Cardiac muscle cell (in vitro differentiated cells and primary cell): ENCODE measurements around the gene CD72. TPM values are rescaled to one million over a fixed set of nuclear protein-coding genes. Genes with fewer than 3 reads are reported as not detected.

ENCODE experiments used
- DNase-seq, 2 donors: peaks; one replicate each; pipeline versions ENCODE4 v3.0.0 to v3.0.0-alpha.2; 2010 to 2017; ENCODE audit warnings: low read depth in 1 of 2, low spot score in 1 of 2
- H3K27ac ChIP-seq: fragments of 200-600 bp; sonication (generic); 2 replicates; pipeline ENCODE4 v1.5.1; 2016
- H3K27me3 ChIP-seq: fragments of 200-600 bp; sonication (generic); 2 replicates; pipeline ENCODE4 v1.6.0; 2016; ENCODE audit warnings: control low read depth
- H3K36me3 ChIP-seq: fragments of 200-600 bp; sonication (generic); 2 replicates; pipeline ENCODE4 v1.5.1; 2016; ENCODE audit warnings: control low read depth
- H3K4me1 ChIP-seq: fragments of 200-600 bp; sonication (generic); 2 replicates; pipeline ENCODE4 v1.8.1; 2017; ENCODE audit warnings: low read depth, mild to moderate bottlenecking, mixed run types
- H3K4me3 ChIP-seq: fragments of 200-600 bp; sonication (generic); 2 replicates; pipeline ENCODE4 v1.5.1; 2016; ENCODE audit warnings: mild to moderate bottlenecking
- H3K9me3 ChIP-seq: fragments of 200-600 bp; sonication (generic); 2 replicates; pipeline ENCODE4 v1.5.1; 2017; ENCODE audit warnings: low read depth, mild to moderate bottlenecking, control low read depth
- polyA plus RNA-seq: library from polyadenylated mRNA; unstranded; fragments of >200 nt; fragmentation: Nextera tagmentation; extraction: Ambion mirVana; gene quantifications from 2 replicates; pipeline ENCODE4 v1.2.1, GENCODE V29; 2016
- total RNA-seq: library from RNA; depleted of rRNA; stranded (reverse); fragments of >200 nt; gene quantifications from 2 replicates; pipeline ENCODE4 v1.2.3, GENCODE V29; 2016
- TF ChIP-seq, protein P1 (sequence below): IDR thresholded peaks from 2 replicates; pipeline ENCODE4 v1.5.1; 2012; ENCODE audit warnings: low read depth, mild to moderate bottlenecking, low read length

CD72 gene
- total and polyA plus RNA-seq, 2 experiments from 2014 or later: 2.3 to 5.1 TPM

DNA sequence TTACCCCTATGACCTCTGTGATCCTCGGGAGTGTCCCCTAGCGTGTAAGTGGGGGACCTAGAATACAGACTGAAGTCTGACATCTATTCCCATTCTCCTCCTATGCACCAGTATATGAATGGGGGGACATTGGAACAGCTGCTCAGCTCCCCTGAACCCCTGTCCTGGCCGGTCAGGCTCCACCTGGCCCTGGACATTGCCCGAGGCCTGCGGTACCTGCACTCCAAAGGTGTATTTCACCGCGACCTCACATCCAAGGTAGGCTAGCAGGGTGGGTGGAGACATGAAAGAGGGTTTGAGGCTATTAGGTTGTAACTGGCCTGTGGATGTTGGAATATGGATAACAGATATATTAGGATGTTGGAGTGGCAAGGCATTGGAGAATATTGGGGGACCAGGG, 11.5 kb downstream of the CD72 start:
- Histone ChIP-seq H3K9me3 (no peaks in the 10 kb centered on the region), H3K4me1 (peaks cover 3% of the 10 kb centered on the region), H3K27ac (no peak overlapping the region), H3K36me3 (peaks cover 10% of the 10 kb centered on the region), H3K27me3 (no peaks in the 10 kb centered on the region), H3K4me3 (no peak overlapping the region)
- DNase-seq: no peak
- TF ChIP-seq, protein P1, sequence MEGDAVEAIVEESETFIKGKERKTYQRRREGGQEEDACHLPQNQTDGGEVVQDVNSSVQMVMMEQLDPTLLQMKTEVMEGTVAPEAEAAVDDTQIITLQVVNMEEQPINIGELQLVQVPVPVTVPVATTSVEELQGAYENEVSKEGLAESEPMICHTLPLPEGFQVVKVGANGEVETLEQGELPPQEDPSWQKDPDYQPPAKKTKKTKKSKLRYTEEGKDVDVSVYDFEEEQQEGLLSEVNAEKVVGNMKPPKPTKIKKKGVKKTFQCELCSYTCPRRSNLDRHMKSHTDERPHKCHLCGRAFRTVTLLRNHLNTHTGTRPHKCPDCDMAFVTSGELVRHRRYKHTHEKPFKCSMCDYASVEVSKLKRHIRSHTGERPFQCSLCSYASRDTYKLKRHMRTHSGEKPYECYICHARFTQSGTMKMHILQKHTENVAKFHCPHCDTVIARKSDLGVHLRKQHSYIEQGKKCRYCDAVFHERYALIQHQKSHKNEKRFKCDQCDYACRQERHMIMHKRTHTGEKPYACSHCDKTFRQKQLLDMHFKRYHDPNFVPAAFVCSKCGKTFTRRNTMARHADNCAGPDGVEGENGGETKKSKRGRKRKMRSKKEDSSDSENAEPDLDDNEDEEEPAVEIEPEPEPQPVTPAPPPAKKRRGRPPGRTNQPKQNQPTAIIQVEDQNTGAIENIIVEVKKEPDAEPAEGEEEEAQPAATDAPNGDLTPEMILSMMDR: no peak

DNA sequence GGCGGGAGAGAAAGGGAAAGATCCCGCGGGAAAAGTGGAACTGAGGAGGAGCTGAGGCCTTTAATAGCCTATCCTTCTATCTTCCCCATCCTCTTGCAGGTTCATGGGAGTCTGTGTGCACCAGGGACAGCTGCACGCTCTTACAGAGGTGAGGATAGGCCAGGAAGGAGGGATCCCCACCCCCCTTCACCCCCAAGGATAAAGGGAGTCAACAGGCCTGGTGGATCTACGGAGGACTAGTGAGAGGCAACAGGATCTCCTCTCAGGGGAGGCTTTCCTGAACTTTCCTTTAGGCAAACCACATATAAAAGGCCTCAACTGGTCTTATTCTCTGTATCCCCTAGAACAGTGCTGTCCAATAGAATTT, 12.1 kb downstream of the CD72 start:
- Histone ChIP-seq H3K4me3 (peak overlapping the region; percentile 66), H3K9me3 (no peaks in the 10 kb centered on the region), H3K36me3 (peaks cover 10% of the 10 kb centered on the region), H3K4me1 (peaks cover 3% of the 10 kb centered on the region), H3K27me3 (no peaks in the 10 kb centered on the region), H3K27ac (no peak overlapping the region)
- no peak for DNase-seq
- TF ChIP-seq, protein P1: no peak

DNA sequence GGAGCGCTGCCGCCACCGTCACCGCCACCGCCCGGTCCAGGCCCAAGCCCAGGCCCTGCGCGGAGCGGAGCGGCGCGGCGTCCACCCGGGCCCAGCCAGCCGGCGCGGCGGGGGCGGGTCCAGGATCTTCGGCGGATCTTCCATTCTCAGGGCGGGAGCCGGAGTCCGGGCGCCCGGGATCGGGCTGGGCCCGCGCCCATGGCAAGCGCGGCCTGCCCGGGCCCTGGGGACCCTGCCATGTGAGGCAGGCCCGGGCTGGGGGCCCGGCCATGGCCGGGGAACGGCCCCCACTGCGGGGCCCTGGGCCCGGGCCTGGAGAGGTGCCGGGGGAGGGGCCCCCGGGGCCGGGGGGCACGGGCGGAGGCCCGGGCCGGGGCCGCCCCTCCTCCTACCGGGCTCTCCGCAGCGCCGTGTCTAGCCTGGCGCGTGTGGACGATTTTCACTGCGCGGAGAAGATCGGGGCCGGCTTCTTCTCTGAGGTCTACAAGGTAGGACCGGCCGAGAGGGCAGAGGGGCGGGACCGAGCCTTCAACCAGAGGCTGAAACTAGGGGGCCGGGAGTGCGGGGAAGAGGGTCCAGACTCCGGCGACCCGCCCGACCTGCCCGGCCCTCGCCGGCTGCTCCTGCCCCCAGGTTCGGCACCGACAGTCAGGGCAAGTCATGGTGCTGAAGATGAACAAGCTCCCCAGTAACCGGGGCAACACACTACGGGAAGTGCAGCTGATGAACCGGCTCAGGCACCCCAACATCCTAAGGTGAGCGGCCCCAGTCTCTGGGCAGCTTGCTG, 12.7 kb downstream of the CD72 start:
- H3K27ac ChIP-seq: peak overlapping the region; percentile 82
- no peaks in the 10 kb centered on the region for H3K9me3 ChIP-seq
- peaks cover 10% of the 10 kb centered on the region for H3K36me3 ChIP-seq
- TF ChIP-seq, protein P1: no peak
- peak overlapping the region; percentile 66 for H3K4me3 ChIP-seq
- DNase-seq: peak in 1 of 2 donors; percentile 45
- H3K27me3 ChIP-seq: no peaks in the 10 kb centered on the region
- peaks cover 3% of the 10 kb centered on the region for H3K4me1 ChIP-seq

DNA sequence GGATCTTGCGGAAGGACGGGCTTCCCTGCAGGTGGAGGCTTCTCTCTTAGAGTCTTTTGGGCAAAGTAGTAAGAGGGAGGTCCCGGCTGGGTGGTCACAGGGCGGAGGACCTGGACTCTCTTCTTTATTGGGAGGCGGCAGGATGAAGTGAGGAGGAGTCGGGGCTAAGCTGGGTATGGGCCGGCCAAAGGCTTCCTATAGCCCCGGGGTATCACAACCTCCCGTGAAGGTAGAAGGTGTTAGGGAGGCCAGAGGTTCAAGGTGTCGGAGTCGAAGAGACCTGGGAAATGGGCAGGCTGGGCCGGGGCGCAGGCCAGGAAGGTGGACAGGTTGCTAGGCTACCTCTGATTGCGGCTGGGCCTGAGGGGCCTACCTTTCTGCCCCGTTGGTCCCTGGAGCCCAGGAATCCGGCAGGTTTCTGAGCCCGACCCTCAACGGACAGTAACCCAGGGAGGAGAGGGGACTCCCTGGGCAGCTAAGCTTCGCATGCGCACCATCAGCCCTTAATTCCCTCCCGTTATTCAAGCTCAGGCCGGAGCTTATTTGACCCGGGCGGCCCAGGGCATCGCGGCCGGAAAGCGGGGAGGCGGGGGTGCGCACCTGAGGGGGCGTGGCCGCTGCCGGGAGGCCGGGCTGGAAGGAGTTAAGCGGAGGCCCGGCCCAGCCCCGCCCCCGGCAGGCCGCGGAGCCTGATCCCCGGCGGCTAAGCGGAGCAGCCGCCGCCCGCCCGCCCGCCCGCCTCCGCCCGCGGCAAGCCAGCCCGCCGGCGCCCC, 13.4 kb downstream of the CD72 start, which contains the start of gene TESK1:
Gene TESK1, plus strand, starts transcription at position 685 of the 773 bp plus-strand sequence. CDS start 358 bp downstream, outside the sequence.
- Histone ChIP-seq H3K27me3 (no peaks in the 10 kb centered on the region), H3K36me3 (peaks cover 10% of the 10 kb centered on the region), H3K4me3 (peak within 1 kb of the TSS; percentile 66), H3K4me1 (peaks cover 3% of the 10 kb centered on the region), H3K9me3 (no peaks in the 10 kb centered on the region), H3K27ac (peak within 1 kb of the TSS; percentile 82)
- DNase-seq: peak; percentile 65 to 89
- TF ChIP-seq, protein P1: no peak

DNA sequence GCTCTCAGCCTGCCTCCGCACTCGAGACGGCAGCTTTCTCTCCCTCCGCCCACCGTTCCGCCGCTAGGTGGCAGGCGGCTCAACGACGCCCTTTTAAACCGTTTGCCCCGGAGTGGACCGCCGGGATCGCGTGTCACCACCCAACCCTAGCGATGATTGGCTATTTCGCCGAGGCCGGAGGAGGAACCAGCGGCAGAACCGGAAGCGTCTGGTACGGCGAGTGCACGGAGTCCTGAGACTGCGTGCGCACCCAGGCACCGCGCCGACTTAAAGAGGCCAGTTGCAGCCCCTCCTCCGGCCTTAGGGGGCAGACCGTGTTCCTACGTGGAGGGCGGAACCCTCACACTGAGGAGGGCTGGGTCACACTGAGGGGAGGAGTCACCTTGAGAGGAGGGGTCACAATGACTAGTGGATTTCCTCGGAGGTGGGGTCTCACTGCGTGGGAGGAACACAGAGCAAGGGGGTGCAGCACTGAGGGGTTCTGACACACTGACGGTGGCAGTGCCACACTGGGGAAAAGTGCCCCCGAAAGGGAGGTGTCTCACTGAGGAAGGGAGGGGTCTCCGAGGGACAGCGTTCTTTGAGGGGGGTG, 14.1 kb downstream of the CD72 start:
- Histone ChIP-seq H3K4me1 (peaks cover 3% of the 10 kb centered on the region), H3K27me3 (no peaks in the 10 kb centered on the region), H3K36me3 (peaks cover 10% of the 10 kb centered on the region), H3K4me3 (peak overlapping the region; percentile 66), H3K27ac (peak overlapping the region; percentile 81), H3K9me3 (no peaks in the 10 kb centered on the region)
- TF ChIP-seq, protein P1: peak; percentile 91
- DNase-seq: peak; percentile 100
